HEK293 (cell line): ENCODE measurements around the gene ZNF436.

ENCODE experiments used
- CTCF ChIA-PET: fragments of 350-600 bp; formaldehyde crosslinking; extraction: SDS; loops from one replicate; lab custom pipeline; 2021; ENCODE audit warnings: antibody characterized with exemption; lab: Yijun Ruan, JAX
- POLR2A ChIA-PET: fragments of 300-600 bp; formaldehyde crosslinking; extraction: SDS; loops from one replicate; lab custom pipeline; 2020; ENCODE audit warnings: antibody characterized with exemption, inconsistent platforms; lab: Yijun Ruan, JAX
- H3K27ac ChIP-seq: fragments of 200-500 bp; sonication (Bioruptor generic); 2 replicates; pipeline ENCODE4 v1.5.1; 2014; ENCODE audit warnings: low read depth, low read length, control low read depth, inconsistent platforms; ENCODE audit errors: extremely low read depth
- H3K36me3 ChIP-seq, 2 experiments: fragments of 200-500 bp in 1 of 2; sonication (Bioruptor generic) in 1 of 2; 1 replicate in 1 of 2; 2 replicates in 1 of 2; pipeline ENCODE4 v1.5.1; 2014 to 2017; ENCODE audit warnings: inconsistent platforms in 2 of 2, low read length in 2 of 2; ENCODE audit not compliant: control insufficient read depth in 2 of 2, insufficient read depth in 1 of 2
- H3K4me1 ChIP-seq: fragments of 200-500 bp; sonication (Bioruptor generic); 2 replicates; pipeline ENCODE4 v1.5.1; 2014; ENCODE audit warnings: mild to moderate bottlenecking, low read length, inconsistent platforms; ENCODE audit not compliant: control insufficient read depth, insufficient read depth
- H3K4me3 ChIP-seq: 2 replicates; pipeline ENCODE4 v1.5.1; 2011; ENCODE audit warnings: low read depth, mild to moderate bottlenecking, control low read depth, low read length, moderate library complexity
- H3K9me3 ChIP-seq: fragments of 200-500 bp; sonication (Bioruptor generic); 2 replicates; pipeline ENCODE4 v1.5.1; 2014; ENCODE audit warnings: low read depth, low read length, inconsistent platforms; ENCODE audit not compliant: control insufficient read depth, insufficient read depth
- ATF2 ChIP-seq: fragments of 450-650 bp; formaldehyde crosslinking; IDR thresholded peaks from 2 replicates; pipeline ENCODE4 v1.5.1; 2016; ENCODE audit warnings: missing biosample characterization, missing genetic modification characterization, low read depth
- BCL11A ChIP-seq: fragments of 450-650 bp; formaldehyde crosslinking; IDR thresholded peaks from 2 replicates; pipeline ENCODE4 v1.5.1; 2016; ENCODE audit warnings: low read depth, missing biosample characterization, missing genetic modification characterization
- KLF10 ChIP-seq: fragments of 450-650 bp; IDR thresholded peaks from 2 replicates; pipeline ENCODE4 v1.5.1; 2018; ENCODE audit warnings: missing biosample characterization, mild to moderate bottlenecking, missing genetic modification characterization
- KLF7 ChIP-seq: fragments of 450-650 bp; formaldehyde crosslinking; IDR thresholded peaks from 2 replicates; pipeline ENCODE4 v1.5.1; 2016; ENCODE audit warnings: missing biosample characterization, missing genetic modification characterization, borderline replicate concordance
- MZF1 ChIP-seq: fragments of 450-650 bp; formaldehyde crosslinking; IDR thresholded peaks from 2 replicates; pipeline ENCODE4 v1.5.1; 2017; ENCODE audit warnings: missing biosample characterization, missing genetic modification characterization, borderline replicate concordance
- PRDM1 ChIP-seq: fragments of 450-650 bp; formaldehyde crosslinking; IDR thresholded peaks from 2 replicates; pipeline ENCODE4; 2016; ENCODE audit warnings: missing biosample characterization, missing genetic modification characterization
- SETDB1 ChIP-seq: IDR thresholded peaks from one replicate; pipeline ENCODE4 v1.6.1; 2017; ENCODE audit warnings: mild to moderate bottlenecking, low read length, moderate library complexity, mixed read lengths; ENCODE audit not compliant: insufficient read length
- TSHZ1 ChIP-seq: fragments of 450-650 bp; formaldehyde crosslinking; IDR thresholded peaks from 2 replicates; pipeline ENCODE4 v1.5.1; 2016; ENCODE audit warnings: missing biosample characterization, missing genetic modification characterization, borderline replicate concordance
- ZBTB21 ChIP-seq: fragments of 450-650 bp; formaldehyde crosslinking; IDR thresholded peaks from 2 replicates; pipeline ENCODE4 v1.5.1; 2017; ENCODE audit warnings: missing biosample characterization, missing genetic modification characterization
- ZBTB26 ChIP-seq: fragments of 450-650 bp; formaldehyde crosslinking; optimal IDR thresholded peaks from 2 replicates; pipeline ENCODE3; 2016; ENCODE audit warnings: missing biosample characterization, mild to moderate bottlenecking, missing genetic modification characterization
- ZBTB48 ChIP-seq: fragments of 450-650 bp; formaldehyde crosslinking; IDR thresholded peaks from 2 replicates; pipeline ENCODE4 v1.5.1; 2016; ENCODE audit warnings: missing biosample characterization, missing genetic modification characterization
- ZEB2 ChIP-seq: fragments of 450-650 bp; formaldehyde crosslinking; IDR thresholded peaks from 2 replicates; pipeline ENCODE4 v1.5.1; 2016; ENCODE audit warnings: missing biosample characterization, missing genetic modification characterization
- ZNF121 ChIP-seq: fragments of 450-650 bp; formaldehyde crosslinking; IDR thresholded peaks from 2 replicates; pipeline ENCODE4 v1.5.1; 2016; ENCODE audit warnings: missing biosample characterization, missing genetic modification characterization
- ZNF132 ChIP-seq: fragments of 450-650 bp; formaldehyde crosslinking; IDR thresholded peaks from 2 replicates; pipeline ENCODE4 v1.5.1; 2017; ENCODE audit warnings: missing biosample characterization, missing genetic modification characterization, borderline replicate concordance
- ZNF16 ChIP-seq: fragments of 450-650 bp; formaldehyde crosslinking; IDR thresholded peaks from 2 replicates; pipeline ENCODE4 v1.5.1; 2016; ENCODE audit warnings: low read depth, missing biosample characterization, missing genetic modification characterization
- ZNF223 ChIP-seq: fragments of 450-650 bp; formaldehyde crosslinking; IDR thresholded peaks from 2 replicates; pipeline ENCODE4 v1.5.1; 2016; ENCODE audit warnings: missing biosample characterization, missing genetic modification characterization
- ZNF280C ChIP-seq: fragments of 450-650 bp; formaldehyde crosslinking; IDR thresholded peaks from 2 replicates; pipeline ENCODE4 v1.5.1; 2016; ENCODE audit warnings: missing biosample characterization, missing genetic modification characterization
- ZNF354C ChIP-seq: fragments of 450-650 bp; formaldehyde crosslinking; IDR thresholded peaks from 2 replicates; pipeline ENCODE4 v1.5.1; 2016; ENCODE audit warnings: missing biosample characterization, missing genetic modification characterization, low read depth, borderline replicate concordance
- ZNF398 ChIP-seq: fragments of 450-650 bp; formaldehyde crosslinking; IDR thresholded peaks from 2 replicates; pipeline ENCODE4 v1.5.1; 2017; ENCODE audit warnings: missing biosample characterization, missing genetic modification characterization
- ZNF530 ChIP-seq: fragments of 450-650 bp; formaldehyde crosslinking; IDR thresholded peaks from 2 replicates; pipeline ENCODE4 v1.5.1; 2016; ENCODE audit warnings: low read depth, missing biosample characterization, missing genetic modification characterization
- ZNF561 ChIP-seq: fragments of 450-650 bp; IDR thresholded peaks from 2 replicates; pipeline ENCODE4 v1.5.1; 2018; ENCODE audit warnings: missing biosample characterization, missing genetic modification characterization, borderline replicate concordance
- ZNF610 ChIP-seq: fragments of 450-650 bp; formaldehyde crosslinking; IDR thresholded peaks from 2 replicates; pipeline ENCODE4 v1.5.1; 2016; ENCODE audit warnings: missing biosample characterization, missing genetic modification characterization, borderline replicate concordance
- ZNF626 ChIP-seq: fragments of 450-650 bp; sonication (Bioruptor Pico); formaldehyde crosslinking; IDR thresholded peaks from 2 replicates; pipeline ENCODE4 v1.5.1; 2018; ENCODE audit warnings: missing biosample characterization, missing genetic modification characterization, inconsistent platforms
- ZNF747 ChIP-seq: fragments of 450-650 bp; formaldehyde crosslinking; IDR thresholded peaks from 2 replicates; pipeline ENCODE4 v1.5.1; 2016; ENCODE audit warnings: missing biosample characterization, missing genetic modification characterization
- ZNF843 ChIP-seq: fragments of 450-650 bp; formaldehyde crosslinking; IDR thresholded peaks from 2 replicates; pipeline ENCODE4 v1.5.1; 2016; ENCODE audit warnings: missing biosample characterization, missing genetic modification characterization
- ZSCAN16 ChIP-seq: fragments of 450-650 bp; formaldehyde crosslinking; IDR thresholded peaks from 2 replicates; pipeline ENCODE4 v1.5.1; 2016; ENCODE audit warnings: missing biosample characterization, missing genetic modification characterization
- ZXDB ChIP-seq: fragments of 450-650 bp; formaldehyde crosslinking; IDR thresholded peaks from 2 replicates; pipeline ENCODE4 v1.5.1; 2016; ENCODE audit warnings: missing biosample characterization, missing genetic modification characterization

The ZNF436 gene

GRCh38 chr1:23341931-23342692, 27.5 kb downstream of the ZNF436 start:
- Histone ChIP-seq H3K9me3 (no peaks in the 10 kb centered on the region), H3K4me1 (peaks cover 16% of the 10 kb centered on the region), H3K27ac (peak overlapping the region; percentile 12; the same call in 1 of the 2 replicates), H3K4me3 (peak overlapping the region; percentile 84), H3K36me3 (peaks cover 7 to 45% of the 10 kb centered on the region in 2 experiments)
- CTCF ChIA-PET, result interaction anchor here (1.5 kb wide), 1 partner anchor 61 kb away, joined by 6 read pairs; no protein-coding TSS in a partner anchor
- POLR2A ChIA-PET, result interaction anchor here (0.9 to 2.0 kb wide), 2 partner anchors 13 to 27 kb away, joined by 3 to 7 read pairs; partner anchors contain the start of gene ZNF436
- TF ChIP-seq ZNF280C (tag by site-specific recombination), result no peak
- no peak for TF ChIP-seq ZNF16 (tag by site-specific recombination)
- no peak for TF ChIP-seq SETDB1
- TF ChIP-seq ZNF626 (tag by site-specific recombination), result no peak
- TF ChIP-seq ZBTB48 (tag by site-specific recombination), result no peak
- TF ChIP-seq ZNF132 (tag by site-specific recombination), result no peak
- 0 out of 2 replicates have a peak, but pooled peaks have one; percentile 45 for TF ChIP-seq PRDM1 (tag by site-specific recombination)
- TF ChIP-seq ZNF561, result no peak
- TF ChIP-seq ZNF530, result no peak
- TF ChIP-seq KLF7 (tag by site-specific recombination), result no peak
- TF ChIP-seq BCL11A (tag by site-specific recombination), result no peak
- TF ChIP-seq ZNF398, result no peak
- no peak for TF ChIP-seq ZNF610 (tag by site-specific recombination)
- TF ChIP-seq ZNF747 (tag by site-specific recombination), result no peak
- TF ChIP-seq ZNF223 (tag by site-specific recombination), result no peak
- no peak for TF ChIP-seq MZF1
- TF ChIP-seq ZBTB21 (tag by site-specific recombination), result no peak
- TF ChIP-seq ZNF354C, result no peak
- no peak for TF ChIP-seq ZBTB26 (tag by site-specific recombination)
- TF ChIP-seq ATF2 (tag by site-specific recombination), result no peak
- no peak for TF ChIP-seq ZNF843 (tag by site-specific recombination)
- TF ChIP-seq TSHZ1 (tag by site-specific recombination), result no peak
- no peak for TF ChIP-seq ZNF121 (tag by site-specific recombination)
- no peak for TF ChIP-seq ZSCAN16
- no peak for TF ChIP-seq KLF10 (tag by site-specific recombination)
- peak; percentile 24; the same call in 1 of the 2 replicates for TF ChIP-seq ZEB2 (tag by site-specific recombination)
- TF ChIP-seq ZXDB (tag by site-specific recombination), result 0 out of 2 replicates have a peak, but pooled peaks have one; percentile 15
